Body of pancreas (tissue), 4 donors: ENCODE data around the gene TMEM50A. TPM values are rescaled to one million over a fixed set of nuclear protein-coding genes. Genes with fewer than 3 reads are reported as not detected.
"Not testable (repeated sequence)": the region's sequence is repeated elsewhere in the genome, so short reads cannot be mapped to it uniquely, and the experiment has no call there.

ENCODE experiments used
- ATAC-seq: fragments of 150-250 bp; one replicate; pipeline ENCODE4 v1.9.1; 2016
- DNase-seq, 4 donors: peaks; one replicate each; pipeline ENCODE4 v3.0.0-alpha.2; 2019
- H3K27ac ChIP-seq, 4 donors: fragments of 200-600 bp; sonication (generic); 1 replicate in 3 of 4; 2 replicates in 1 of 4; pipeline versions ENCODE4 v1.5.1 to v1.6.1; 2016 to 2019; ENCODE audit warnings: mild to moderate bottlenecking in 1 of 4, mixed read lengths in 1 of 4, moderate library complexity in 1 of 4
- H3K27me3 ChIP-seq, 2 donors: fragments of 200-600 bp; sonication (generic); one replicate each; pipeline ENCODE4 v1.6.0; 2016; ENCODE audit warnings: mild to moderate bottlenecking in 1 of 2
- H3K36me3 ChIP-seq, 2 donors: fragments of 200-600 bp; sonication (generic); replicated peaks in 1 of 2; 2 replicates each; pipeline ENCODE4 v1.5.1; 2016; ENCODE audit warnings: low read depth in 2 of 2; ENCODE audit not compliant: insufficient read depth in 1 of 2
- H3K4me1 ChIP-seq: fragments of 200-600 bp; sonication (generic); one replicate; pipeline ENCODE4 v1.6.0; 2016
- H3K4me3 ChIP-seq, 2 donors: fragments of 200-600 bp; sonication (generic); 1 replicate in 1 of 2; 2 replicates in 1 of 2; pipeline ENCODE4 v1.5.1; 2016 to 2019
- H3K9me3 ChIP-seq, 3 donors: fragments of 200-600 bp; sonication (generic); 1 replicate in 2 of 3; 2 replicates in 1 of 3; pipeline ENCODE4 v1.5.1; 2016
- POLR2A ChIP-seq, 3 donors: fragments of 450-650 bp; IDR thresholded peaks; one replicate each; pipeline ENCODE4 v1.6.1; 2016; ENCODE audit warnings: antibody characterized with exemption in 3 of 3, mild to moderate bottlenecking in 2 of 3
- WGBS, 2 donors: methylation state at CpG; one replicate each; pipeline ENCODE4 v1.1.5; 2017; 5-methylcytosine and 5-hydroxymethylcytosine counted together
- intact Hi-C: fragments of 100-400 bp; cut with DNase I; formaldehyde crosslinking; loops from one replicate; pipeline ENCODE4 v1.15.1; 2023
- total RNA-seq, 2 donors: library from RNA; depleted of rRNA; stranded (reverse); fragments of >200 nt; gene quantifications; one replicate each; pipeline ENCODE4 v1.1.0, GENCODE V29; 2016
- TF ChIP-seq, protein P1 (sequence below), 7 experiments: fragments of 450-650 bp in 4 of 7; fragments of 200-600 bp in 3 of 7; sonication (generic) in 3 of 7; IDR thresholded peaks; one replicate each; pipeline ENCODE4 v1.5.1; 2016 to 2019; ENCODE audit warnings: antibody characterized with exemption in 7 of 7

The TMEM50A gene
- total RNA-seq, 2 donors from 2014 or later, result 38.4 to 57.7 TPM

DNA sequence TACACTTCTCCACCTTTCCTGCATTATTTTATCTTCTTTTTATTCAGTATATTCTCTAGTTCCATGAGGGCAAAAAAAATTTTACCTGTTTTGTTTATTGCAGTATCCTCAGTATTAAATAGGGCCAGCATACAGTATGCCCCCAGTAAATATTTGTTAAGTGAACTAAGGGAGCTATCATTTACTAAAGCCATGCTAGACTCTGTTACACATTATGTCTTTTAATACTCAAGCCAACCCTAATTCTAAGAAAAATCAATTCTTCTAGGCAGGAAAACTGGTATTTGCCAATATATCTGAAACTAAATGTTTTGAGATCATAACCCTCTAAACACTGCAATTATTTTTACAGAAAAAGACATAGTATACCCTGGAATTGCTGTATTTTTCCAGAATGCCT, 18.3 kb downstream of the TMEM50A start:
- Histone ChIP-seq H3K4me1 (no peaks in the 10 kb centered on the region), H3K27ac (no peak overlapping the region), H3K4me3 (no peak overlapping the region), H3K27me3 (no peaks in the 10 kb centered on the region), H3K36me3 (peaks cover 0 to 18% of the 10 kb centered on the region in 2 donors), H3K9me3 (no peaks in the 10 kb centered on the region)
- intact Hi-C loops, result no loop called here
- no peak for ATAC-seq
- TF ChIP-seq POLR2A (IDR thresholded peaks at IDR 0.05), result no peak
- TF ChIP-seq, protein P1, sequence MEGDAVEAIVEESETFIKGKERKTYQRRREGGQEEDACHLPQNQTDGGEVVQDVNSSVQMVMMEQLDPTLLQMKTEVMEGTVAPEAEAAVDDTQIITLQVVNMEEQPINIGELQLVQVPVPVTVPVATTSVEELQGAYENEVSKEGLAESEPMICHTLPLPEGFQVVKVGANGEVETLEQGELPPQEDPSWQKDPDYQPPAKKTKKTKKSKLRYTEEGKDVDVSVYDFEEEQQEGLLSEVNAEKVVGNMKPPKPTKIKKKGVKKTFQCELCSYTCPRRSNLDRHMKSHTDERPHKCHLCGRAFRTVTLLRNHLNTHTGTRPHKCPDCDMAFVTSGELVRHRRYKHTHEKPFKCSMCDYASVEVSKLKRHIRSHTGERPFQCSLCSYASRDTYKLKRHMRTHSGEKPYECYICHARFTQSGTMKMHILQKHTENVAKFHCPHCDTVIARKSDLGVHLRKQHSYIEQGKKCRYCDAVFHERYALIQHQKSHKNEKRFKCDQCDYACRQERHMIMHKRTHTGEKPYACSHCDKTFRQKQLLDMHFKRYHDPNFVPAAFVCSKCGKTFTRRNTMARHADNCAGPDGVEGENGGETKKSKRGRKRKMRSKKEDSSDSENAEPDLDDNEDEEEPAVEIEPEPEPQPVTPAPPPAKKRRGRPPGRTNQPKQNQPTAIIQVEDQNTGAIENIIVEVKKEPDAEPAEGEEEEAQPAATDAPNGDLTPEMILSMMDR (IDR thresholded peaks at IDR 0.05), result no peak
- DNase-seq, result no peak

DNA sequence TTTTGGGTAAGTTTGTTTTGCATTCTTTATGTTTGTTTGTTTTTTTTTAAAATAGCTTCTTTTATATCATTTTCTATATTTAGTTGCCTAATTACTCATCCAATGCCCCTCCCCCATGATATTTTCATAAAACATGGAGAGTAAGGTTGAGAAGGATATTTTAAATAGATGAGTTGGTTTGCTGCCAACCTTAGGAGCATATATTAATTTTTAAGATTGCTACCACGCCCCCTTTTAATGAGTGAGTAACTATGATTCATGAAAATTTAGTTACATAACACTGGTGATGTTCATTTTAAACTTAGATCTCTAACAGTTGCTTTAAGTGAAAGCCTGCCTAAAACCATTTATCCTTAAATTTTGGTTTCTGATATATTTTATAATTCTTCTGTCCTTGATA, 18.7 kb downstream of the TMEM50A start:
- no peak for ATAC-seq
- H3K4me1 ChIP-seq, result no peaks in the 10 kb centered on the region
- WGBS, 2 donors, result 85 to 100% methylated on average over 1 of the region's 1 CpG

DNA sequence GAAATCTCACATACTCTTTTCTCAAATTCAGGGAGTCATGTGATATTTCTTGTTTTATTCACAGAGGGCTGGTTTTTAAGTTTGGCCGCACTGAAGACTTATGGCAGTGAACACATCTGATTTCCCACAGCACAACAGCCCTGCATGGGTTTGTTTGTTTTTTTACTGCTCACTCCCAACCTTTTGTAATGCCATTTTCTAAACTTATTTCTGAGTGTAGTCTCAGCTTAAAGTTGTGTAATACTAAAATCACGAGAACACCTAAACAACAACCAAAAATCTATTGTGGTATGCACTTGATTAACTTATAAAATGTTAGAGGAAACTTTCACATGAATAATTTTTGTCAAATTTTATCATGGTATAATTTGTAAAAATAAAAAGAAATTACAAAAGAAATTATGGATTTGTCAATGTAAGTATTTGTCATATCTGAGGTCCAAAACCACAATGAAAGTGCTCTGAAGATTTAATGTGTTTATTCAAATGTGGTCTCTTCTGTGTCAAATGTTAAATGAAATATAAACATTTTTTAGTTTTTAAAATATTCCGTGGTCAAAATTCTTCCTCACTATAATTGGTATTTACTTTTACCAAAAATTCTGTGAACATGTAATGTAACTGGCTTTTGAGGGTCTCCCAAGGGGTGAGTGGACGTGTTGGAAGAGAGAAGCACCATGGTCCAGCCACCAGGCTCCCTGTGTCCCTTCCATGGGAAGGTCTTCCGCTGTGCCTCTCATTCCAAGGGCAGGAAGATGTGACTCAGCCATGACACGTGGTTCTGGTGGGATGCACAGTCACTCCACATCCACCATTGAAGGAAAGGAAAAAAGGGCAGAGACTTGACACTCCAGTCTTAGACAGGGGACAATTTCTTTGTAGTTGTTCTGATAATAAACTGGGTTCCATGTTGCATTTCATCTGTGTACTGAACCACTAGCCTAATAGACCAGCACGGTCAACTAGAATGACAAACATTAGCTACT, 22.8 kb downstream of the TMEM50A start:
- no peak for DNase-seq
- intact Hi-C loops, result no loop called here
- Histone ChIP-seq H3K9me3 (no peaks in the 10 kb centered on the region), H3K36me3 (peaks cover 0 to 9% of the 10 kb centered on the region in 2 donors), H3K27ac (no peak overlapping the region), H3K4me1 (no peaks in the 10 kb centered on the region), H3K4me3 (no peak overlapping the region), H3K27me3 (no peaks in the 10 kb centered on the region)
- 91 to 93% methylated on average over 7 of the region's 7 CpGs for WGBS, 2 donors
- ATAC-seq, result no peak
- TF ChIP-seq, protein P1 (IDR thresholded peaks at IDR 0.05), result no peak
- TF ChIP-seq POLR2A (IDR thresholded peaks at IDR 0.05), result no peak

More for the DNA sequence above, 18.7 kb downstream of the TMEM50A start:
- TF ChIP-seq, protein P1 (IDR thresholded peaks at IDR 0.05), result no peak
- TF ChIP-seq POLR2A (IDR thresholded peaks at IDR 0.05), result no peak
- DNase-seq, result no peak
- Histone ChIP-seq H3K27ac (no peak overlapping the region), H3K4me3 (no peak overlapping the region), H3K9me3 (no peaks in the 10 kb centered on the region), H3K36me3 (peaks cover 0 to 22% of the 10 kb centered on the region in 2 donors), H3K27me3 (no peaks in the 10 kb centered on the region)
- intact Hi-C loops, result no loop called here

DNA sequence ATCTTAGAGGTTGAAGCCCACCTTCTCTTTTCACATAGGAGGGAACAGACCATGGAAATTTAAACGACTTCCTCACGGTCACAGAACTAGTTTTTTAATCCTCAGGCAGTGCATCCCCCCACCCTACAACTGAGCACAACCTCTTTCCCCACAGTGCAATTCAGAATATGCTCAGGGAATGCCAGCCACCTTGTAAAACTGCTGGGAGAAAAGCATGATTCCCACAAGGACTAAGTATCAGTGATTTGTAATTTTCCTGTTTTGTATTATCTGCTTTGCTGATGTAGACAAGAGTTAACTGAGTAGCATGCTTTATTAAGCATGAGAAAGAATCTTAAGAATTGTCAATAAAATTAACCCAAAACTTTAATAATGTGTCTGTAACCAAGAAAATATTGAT, 23.8 kb downstream of the TMEM50A start:
- Histone ChIP-seq H3K4me1 (no peaks in the 10 kb centered on the region), H3K4me3 (no peak overlapping the region), H3K9me3 (no peaks in the 10 kb centered on the region), H3K27ac (no peak overlapping the region), H3K36me3 (peaks cover 0 to 9% of the 10 kb centered on the region in 2 donors), H3K27me3 (no peaks in the 10 kb centered on the region)
- TF ChIP-seq, protein P1 (IDR thresholded peaks at IDR 0.05), result no peak
- TF ChIP-seq POLR2A (IDR thresholded peaks at IDR 0.05), result no peak
- intact Hi-C loops, result no loop called here
- 66 to 69% methylated on average over 2 of the region's 2 CpGs for WGBS, 2 donors
- DNase-seq (no peak), ATAC-seq (no peak)

DNA sequence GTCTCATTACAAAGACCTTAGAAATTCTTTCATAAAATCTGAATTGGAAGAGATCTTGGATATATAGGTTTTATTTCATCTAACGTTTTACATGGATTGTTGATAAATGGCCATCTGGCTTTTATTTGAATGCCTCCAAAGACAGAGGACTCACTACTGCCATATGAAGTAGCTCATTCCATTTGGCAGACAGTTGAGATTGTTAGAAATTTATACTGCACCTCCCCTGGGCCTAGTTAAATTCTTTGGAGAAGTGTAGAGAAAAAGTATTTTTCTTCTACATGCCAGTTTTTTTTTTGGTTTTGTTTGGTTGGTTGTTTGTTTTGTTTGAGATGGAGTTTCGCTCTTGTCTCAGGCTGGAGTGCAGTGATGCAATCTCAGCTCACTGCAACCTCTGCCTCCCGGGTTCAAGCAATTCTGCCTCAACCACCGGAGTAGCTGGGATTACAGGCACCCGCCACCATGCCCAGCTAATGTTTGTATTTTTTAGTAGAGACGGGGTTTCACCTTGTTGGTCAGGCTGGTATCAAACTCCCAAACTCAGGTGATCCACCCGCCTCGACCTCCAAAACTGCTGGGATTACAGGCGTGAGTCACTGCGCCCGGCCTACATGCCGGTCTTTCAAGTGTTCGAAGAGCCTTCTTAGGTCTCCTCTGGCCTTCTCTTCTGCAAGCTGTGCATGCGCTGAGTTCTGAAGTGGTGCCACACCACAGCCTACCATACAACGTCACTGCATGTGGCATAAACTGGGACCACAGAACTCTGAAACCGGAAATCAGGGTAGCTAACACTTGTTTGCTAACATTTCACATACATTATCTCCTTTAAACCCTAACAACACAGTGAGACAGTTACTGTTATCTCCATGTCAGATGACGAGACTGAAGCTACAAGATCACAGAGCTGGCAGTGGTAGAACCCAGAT, 24.8 kb downstream of the TMEM50A start:
- H3K36me3 ChIP-seq, H3K27ac ChIP-seq, H3K4me3 ChIP-seq, H3K4me1 ChIP-seq, H3K9me3 ChIP-seq, ATAC-seq, intact Hi-C loops, H3K27me3 ChIP-seq, DNase-seq: not testable (repeated sequence)
- WGBS, 2 donors, result no CpG with 5 or more reads among the region's 17 CpGs
